SK-N-MC (cell line): Measurements from ENCODE around the gene ALOX15B.

Experiments
- EZH2 ChIP-seq: fragments of 200-600 bp; sonication (generic); IDR thresholded peaks from one replicate; pipeline ENCODE4 v1.6.1; 2017; ENCODE audit warnings: antibody characterized with exemption
- POLR2AphosphoS5 ChIP-seq: IDR thresholded peaks from 2 replicates; pipeline ENCODE4 v1.6.1; 2012; ENCODE audit warnings: mild to moderate bottlenecking, low read depth, low read length, borderline replicate concordance

DNA sequence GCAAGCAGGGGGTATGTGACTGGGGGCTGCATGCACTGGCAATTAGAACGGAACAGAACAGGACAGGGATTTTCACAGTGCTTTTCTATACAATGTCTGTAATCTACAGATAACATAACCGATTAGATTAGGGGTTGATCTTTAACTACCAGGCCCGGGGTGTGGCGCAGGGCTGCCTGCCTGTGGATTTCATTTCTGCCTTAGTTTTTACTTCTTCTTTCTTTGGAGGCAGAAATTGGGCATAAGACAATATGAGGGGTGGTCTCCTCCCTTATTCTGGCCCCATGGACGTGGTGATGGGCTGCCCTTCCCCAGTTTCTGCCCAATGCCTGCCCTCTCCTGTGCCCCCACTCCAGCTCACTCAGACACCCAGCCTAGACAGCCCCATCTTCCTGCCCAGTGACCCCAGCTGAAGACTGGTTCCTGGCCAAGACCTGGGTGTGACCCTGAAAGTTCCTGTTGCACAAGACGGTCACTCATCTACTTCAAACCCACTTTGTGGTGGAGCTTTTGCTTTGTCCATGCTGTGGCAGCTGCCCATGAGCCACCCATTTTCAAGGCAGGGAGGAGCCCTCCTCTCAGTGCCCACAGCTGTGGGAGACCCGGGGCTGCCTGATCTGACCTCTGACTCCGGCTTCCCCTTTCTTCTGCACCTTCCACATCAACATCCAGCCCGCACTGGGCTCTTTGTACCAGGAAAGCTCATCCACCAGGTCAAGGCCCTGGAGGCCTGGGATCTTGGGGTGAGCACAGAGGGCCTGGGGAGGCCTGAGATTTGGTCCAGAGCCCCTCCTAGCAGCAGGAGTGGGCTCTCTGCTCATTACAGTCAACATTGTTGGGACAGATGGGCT lies 30.1 kb downstream of the ALOX15B start:
- TF ChIP-seq POLR2AphosphoS5 (no peak), EZH2 (no peak)
